Inflammatory macrophage (primary cell): ENCODE data around the gene DNAJC11.
"Not testable (repeated sequence)": the region's sequence is repeated elsewhere in the genome, so short reads cannot be mapped to it uniquely, and the experiment has no call there.

Source experiments
- DNase-seq, 2 donors: peaks; one replicate each; pipeline ENCODE4 v3.0.0-alpha.2; 2020 to 2022

The DNAJC11 gene

DNA sequence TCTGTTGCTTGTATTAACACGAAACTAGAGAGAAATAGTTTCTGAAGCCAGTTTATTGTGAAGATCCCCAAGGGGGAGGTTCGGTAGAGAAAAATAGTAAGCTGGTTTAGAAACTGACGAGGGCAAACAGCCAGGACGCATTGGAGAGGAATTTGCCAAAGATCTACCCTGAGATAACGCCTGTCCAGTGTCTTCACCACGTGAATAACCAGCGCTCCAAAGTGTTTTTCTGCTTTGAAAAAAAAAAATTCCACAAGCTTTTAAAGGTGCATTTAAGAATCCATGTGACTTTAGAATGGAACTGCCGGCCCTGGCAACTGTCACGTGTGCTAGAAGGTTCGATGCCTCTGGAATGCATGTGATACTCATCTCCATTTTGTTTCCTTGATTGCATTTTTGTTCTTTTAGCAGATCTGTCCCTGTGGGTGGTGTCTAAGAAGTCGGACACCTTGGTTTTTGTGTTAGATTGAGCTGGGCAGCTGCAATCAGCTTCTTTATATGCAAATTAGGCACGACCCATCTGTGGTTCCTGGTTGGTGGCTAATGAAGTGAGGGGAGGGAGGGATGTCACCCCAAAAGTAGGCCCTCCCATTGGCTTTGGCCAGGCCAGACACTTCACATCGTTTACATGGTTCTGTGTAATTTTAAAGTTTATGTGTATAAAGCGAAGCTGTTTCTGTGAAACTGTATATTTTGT is 78.2 kb downstream of the DNAJC11 start:
- DNase-seq, result no peak

DNA sequence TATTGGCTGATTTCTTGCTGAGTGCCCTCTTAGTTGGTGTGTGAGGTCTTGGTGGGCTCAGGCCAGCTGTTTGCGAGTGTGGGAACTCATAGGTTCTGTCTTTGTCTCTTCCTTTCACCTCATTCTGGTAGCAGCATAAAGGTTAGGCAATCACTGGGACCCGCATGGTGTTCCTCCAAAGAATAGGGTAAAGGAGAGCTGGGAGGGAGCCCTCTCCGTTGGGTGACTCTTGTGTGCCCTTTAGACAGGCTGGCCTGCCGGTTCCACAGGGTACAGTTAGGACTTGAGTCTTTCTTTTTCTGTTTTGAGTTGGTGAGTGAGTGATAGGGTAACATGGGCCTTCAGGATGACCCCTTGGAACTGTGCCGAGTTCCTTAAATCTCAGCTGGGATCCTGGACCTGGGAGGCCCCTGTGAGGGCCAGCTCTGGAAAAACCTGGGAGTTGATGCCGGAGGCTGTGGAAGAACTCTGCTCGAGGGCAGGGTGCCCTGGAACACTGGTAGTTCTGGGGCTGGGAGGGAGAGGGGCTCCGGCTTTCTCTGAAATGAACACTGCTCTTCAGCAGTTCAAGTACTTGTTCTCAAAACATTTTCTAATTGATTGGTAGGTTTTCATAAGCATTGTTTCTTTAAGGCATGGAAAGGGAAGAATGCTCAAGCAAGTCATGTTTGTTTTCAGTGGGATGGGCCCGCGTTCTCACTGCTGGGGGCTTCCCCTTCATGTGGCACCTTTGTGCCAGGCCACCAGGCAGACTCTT is 79.0 kb downstream of the DNAJC11 start:
- no peak for DNase-seq

DNA sequence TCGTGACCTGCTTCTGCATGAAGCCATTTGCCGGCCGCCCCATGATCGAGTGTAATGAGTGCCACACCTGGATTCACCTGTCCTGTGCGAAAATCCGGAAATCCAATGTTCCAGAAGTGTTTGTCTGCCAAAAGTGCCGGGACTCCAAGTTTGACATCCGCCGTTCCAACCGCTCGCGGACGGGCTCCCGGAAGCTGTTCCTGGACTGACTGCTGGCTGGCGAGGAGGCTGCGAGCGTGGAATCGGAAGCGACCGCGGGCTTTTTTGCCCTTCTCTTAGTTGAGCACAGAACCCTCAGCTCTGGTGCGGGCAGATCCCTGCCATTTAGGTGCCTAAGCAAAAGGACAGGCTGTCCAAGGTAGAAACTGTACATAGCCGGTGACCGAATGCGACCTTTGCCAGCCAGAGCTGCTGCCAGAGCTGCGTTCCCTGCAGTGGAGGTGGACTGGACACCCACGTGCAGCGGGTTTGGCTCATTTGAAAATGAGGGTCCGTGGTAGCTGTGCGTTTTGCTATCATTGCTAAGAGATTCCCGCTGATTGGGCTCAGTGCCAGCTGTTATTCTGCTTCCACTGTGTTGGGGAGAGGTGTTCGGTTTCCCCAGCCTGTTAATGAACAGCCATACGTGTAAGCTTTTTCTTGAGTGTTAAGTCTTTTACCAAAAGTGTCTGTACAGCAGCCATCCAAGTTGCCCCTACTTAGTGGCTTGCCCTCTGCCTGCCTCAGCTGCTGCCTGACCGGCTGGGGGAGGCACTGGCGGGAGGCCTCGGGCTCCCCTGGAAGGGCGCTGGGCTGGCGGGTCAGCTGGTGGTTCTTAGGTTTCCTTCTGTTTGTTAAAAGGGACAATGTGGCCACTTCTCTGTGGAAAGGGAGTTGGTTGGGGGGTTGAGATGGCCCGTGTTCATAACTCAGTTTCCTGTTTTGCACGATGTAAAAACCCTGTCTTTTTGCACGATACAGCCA is 79.9 kb downstream of the DNAJC11 start:
- DNase-seq, result no peak

DNA sequence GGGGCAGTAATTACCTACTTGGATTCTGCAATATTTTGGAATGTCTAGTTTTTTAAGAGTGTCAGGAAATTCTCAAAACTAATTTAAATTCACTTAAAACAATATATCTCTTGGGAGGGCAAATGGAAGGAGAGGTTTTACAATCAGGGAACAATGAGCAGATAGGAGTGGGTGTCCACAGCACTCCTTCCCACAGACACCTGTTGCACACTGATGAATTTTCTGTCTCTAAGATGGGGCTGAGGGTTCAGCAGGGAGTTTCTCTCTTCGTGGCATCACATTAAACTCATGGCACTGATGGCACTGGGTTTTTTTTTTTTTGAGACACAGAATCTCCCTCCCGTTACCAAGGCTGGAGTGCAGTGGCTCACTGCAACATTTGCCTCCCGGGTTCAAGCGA is 82.6 kb downstream of the DNAJC11 start:
- DNase-seq, result no peak

DNA sequence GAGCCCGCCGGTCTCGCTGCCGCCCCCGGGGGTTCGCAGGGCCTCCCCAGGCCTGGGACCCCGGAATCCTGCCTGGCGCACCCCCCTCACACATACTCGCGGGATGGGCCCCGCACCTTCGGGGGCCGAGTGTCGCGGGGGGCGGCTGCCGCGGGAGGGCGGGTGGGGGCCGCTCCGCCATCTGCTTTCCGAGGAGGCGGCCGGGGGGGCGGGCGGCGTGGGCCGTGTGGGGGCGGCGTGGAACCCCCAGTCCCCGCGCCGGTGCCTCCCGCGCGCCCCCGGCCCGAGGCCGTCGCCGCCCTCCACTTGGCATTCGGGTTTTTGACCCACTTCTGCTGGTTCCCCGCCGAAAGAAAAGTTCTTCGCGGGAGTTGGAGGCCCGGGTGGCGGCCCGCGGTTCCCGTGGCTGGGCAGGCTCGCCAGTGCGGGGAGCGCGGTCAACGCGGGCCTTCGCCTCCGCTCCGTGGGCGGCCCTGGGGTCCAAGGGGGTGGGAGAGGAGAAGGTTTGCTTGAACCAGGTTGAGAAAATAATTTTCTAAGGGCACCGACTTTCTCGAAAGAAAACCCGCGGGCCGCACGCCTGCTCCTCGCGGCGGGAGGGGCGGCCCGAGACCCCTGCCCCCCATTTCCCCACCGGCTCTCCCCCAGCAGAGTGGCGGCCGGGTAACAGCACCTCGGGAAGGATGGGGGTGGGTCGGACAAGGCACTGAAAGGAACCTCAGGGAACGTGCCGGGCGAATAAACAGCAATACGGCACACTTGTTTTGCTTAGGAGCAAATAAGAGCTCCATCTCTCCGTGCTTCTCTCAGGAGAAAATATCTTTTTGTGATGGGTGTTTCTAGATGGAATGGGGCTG is 86.5 kb downstream of the DNAJC11 start:
- DNase-seq, result peak in 1 of 2 donors; percentile 4

DNA sequence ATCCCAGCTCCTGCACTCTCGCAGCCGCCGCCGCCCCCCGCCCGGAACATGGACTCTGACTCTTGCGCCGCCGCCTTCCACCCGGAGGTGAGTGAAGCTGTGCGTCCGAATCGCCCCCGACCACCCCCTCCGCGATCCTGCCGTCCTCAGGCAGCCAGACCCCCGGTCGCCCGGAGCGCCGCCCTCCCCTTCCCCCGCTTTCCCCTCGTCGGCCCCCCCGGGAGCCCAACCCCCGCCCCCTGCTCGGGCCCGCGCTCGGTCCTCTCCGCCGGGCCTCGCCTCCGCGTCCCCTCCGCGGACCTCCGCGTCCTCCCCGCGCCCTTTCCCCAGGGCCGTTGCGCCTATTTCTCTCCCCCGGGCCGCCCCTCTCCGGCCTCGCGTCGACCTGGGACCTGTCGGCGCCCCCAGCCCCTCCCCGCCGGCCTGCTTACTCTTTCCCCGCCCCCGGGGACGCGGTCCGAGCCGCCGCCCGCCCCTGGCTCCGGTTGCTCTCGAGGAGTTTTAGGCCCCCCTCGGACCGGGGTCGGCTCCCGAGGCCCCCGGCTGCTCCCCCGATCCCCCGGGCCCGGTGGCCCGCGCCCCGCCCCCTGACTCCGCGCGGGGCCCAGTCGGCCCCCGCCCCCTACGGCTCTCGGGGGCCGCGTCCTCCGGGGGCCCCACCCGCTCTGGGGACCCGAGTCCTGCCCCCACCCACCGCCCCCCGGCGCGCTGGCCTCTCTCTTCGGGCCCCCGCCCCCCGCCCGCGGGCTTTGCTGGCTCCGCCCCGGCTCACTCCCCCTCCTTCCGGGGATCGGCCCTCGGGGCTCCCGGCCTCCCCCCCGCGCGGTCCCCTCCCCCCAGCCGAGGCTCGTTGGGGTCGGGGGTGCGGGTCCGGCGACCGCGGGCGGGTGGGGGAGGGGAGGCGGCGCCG is 87.3 kb downstream of the DNAJC11 start:
- peak in 1 of 2 donors; percentile 19 for DNase-seq

DNA sequence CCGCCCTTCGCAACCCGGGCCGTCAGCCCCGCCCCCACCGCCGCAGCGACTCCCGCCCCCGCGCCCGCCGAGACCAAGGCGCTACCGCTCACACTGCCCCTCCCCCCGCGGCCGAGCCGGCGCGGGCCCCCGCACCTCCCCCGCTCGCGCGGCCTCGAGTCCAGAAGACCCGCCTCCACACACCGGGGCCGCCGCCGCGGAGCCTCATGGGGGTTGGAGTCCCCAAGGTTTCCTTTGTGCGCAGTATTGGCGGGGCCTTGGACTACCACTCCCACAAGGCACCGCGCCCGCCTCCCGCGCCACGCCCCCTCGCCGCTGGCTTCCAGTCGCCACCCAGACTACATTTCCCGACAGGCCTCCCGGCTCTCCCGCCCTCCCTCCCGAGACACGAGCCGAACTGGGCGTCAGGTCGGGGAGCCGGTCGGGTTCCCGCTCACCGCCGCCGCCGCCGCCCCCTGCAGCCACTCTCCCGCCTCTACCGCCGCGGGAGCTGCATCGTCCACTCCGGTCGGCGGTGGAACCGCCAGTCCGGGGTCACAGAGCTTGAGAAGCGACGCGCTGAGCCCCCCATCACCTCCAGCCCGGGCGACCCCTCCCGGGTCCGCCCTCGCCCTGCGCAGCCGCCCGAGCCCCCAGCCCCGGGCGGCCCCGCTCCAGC is 88.1 kb downstream of the DNAJC11 start, which contains the start of gene PHF13:
PHF13 (plus strand) TSS at position 371 of the 658 bp plus-strand sequence. CDS start 336 bp downstream, outside the sequence.
- DNase-seq, result peak; percentile 99

DNA sequence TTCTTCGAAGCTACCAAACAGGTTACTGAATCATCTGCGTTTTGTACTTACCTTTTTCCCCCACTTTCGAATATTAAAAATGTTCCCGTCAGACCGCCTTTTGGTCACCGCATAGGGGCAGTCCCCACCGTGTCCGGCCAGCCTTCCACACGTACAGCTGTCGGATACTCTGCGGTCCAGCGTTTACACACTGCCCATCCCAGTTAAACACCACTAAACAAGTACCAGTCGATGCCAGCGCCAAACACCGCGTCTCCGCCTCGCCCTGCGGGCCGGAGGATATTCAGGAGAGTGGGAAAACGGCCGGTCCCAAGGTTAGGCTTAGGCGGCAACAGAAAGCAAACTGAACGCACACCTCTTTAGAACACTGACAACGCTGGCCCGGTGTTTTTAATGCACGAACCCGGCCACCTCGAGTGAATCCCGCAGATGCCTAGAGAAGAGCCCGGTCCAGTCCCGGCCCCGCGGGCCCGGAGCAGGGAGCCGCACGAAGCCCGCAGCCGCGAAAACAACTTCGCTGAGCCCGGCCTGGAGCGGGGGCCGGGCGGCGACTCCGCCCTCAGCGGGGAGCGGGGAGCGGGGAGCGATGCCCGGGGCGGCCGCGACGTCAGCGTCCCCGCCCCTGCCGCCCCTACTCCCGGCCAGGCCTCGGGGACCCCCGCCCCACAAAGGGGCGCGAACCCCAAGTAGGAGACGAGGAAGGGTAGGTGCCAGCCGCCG is 88.8 kb downstream of the DNAJC11 start:
- DNase-seq, result peak in 1 of 2 donors; percentile 65

DNA sequence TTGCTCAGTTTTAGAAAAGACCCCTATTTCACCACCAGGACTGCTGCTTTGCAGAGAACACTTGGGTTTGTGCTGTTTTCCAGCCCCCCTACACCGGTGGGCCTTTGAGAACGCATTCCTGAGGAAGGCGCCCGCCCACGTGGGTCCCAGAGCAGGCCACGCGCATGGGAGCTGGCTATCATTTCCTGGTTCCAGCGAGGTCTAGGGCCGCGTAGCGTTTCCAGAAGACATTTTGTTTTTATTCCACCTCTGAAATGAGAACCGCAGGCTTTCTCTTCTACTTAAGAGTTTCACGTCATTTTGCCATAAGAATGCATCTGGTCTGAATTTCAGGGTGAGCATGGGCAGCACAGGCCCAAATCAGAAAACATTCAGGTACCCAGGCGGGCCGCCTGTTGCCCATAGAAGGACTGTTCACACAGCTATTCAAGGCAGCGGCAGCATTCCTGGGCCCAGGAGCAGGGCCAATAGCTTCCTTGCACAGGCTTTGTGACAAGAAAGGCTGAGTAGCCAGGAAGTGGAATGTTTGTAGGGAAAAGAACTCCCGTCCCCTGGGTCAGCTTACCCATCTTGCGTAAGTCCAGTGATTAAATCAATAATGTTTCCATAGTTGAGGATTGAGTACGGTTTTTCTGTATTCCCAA is 97.6 kb downstream of the DNAJC11 start:
- peak; percentile 46 to 66 for DNase-seq

DNA sequence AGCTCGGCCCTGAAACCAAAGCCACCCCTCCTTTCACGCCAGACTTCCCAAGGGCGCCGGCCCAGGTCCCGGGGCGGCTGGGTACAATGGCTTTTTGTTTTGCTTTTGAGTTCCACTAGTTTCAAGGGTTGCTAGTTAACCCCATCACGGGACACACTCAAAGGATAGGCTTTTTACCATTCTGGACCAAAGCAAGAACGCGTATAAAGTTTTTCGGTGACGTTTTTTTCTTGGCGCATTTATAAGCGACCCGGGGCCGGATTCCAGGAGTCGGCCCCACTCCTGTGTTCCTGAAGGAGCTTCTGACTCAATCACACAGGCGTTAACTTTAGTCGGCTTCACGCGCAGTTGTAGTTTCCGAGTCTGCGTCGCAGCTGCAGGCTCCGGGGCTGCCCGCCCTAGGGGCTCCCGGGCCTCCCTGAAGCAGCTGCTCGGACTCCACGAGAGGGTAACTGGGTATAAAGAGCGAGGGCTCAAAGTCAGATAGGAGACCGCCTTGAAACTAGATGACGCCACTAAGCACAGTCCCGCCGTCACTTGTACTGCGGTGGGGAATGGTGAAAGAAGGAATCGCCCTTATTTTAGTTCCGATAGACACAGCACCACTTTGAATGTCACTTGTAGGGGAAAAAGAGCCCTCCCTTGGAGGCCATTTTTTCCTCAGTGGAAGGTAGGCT is 98.2 kb downstream of the DNAJC11 start:
- peak; percentile 61 to 73 for DNase-seq

DNA sequence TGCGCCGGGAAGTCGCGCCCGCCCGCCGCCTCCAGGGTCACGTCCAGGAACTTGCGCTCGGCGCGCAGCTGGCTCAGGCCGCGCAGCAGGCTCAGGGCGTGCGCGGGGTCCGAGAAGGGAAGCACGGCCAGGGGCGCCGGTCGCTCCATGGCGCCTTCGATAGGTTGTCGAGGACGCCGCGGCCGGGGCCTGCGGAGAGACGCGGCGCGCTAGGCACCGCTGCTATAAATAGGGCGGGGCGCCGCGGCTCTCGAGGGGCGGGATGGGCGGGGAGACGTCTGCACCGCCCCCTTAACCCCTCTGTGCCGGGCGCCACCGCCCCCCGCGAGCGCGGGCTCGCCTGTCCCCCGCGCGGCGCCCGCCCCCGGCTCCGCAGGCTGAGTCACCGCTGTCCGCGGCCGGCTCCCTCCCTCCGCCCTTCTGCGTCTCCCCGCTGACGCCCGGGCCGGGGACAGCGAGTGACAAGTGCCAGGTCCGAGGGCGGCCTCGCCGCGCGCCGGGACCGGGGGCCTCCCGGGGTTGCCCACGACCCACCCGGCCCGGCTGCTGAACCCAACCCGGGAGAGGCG is 98.9 kb downstream of the DNAJC11 start, which contains the start of gene KLHL21:
KLHL21 (minus strand) TSS at position 201 of the 569 bp plus-strand sequence; CDS start at position 149, 52 bp downstream.
- DNase-seq, result peak; percentile 89 to 95

DNA sequence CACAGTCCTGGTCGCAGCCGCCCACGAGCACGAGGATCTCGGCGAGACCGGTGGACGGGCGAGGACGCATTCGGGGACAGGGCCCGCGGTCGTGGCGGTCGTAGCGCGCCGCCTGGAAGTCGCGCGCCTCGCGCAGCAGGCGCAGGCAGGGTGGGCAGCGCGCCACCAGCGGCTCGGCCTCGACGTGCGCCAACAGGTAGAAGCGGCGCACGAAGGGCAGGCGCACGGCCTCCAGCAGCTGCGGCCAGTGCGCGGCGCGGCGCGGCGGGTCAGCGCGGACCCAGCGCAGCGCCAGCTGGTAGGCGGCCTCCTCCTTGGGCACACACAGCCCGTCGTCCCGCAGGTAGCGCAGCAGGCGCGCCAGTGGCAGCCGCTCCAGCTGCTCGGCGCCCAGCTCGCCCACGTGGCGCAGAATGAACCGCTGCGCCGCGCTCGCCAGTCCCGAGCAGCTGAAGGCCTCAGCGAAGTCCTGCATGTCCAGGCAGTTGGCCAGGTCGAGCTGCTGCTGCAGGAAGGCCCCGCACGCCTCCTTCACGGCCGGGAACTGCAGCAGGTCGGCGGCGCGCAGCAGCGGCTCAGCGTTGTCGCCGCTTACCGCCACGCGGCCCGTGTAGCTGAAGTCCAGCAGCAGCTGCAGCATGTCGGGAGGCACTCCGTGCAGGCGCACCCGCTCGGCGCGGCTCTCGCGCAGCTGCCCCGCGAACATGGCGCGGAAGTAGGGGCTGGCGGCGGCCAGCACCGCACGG is 99.5 kb downstream of the DNAJC11 start:
- DNase-seq, result peak in 1 of 2 donors; percentile 26

DNA sequence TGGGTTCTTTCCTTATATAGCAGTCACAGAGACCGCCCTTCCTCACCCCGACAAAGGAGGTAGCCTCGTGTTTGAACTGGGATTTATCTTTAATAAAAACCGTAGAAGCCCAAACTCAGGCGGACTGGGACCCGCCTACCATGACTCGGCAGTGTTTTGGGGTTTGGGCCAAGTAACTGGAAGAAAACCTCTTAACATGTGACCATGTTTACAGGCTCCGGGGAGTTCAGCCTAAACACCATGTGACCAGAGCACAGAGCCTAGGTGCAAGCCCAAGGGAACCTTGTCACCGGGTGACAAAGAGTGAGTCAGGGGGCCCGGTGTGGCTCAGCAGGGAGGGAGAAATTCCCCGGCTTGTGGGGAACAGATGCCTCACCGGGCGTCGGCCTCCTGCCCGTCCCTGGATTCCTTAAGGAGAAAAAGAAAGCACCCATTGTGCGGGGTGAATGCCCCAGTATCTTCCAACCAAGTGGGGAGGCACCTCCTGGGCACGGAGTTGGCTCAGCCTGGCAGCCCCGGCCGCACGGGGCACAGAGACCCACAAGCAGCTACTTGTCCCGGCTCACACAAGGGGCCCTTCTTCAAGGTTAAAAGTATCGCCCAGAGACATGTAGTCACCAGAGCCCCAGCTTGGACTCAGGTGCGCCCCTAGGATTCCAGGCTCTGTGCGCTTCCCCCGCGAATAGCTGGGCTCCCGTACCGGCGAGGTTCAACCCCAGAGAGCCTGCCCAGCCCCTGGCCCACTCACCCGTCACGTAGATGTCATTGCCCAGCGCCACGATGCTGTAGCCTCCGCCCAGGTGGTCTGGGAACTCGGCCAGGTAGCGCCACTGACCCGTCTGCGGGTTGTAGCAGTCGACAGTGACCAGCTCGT is 100.3 kb downstream of the DNAJC11 start:
- peak; percentile 87 to 91 for DNase-seq

DNA sequence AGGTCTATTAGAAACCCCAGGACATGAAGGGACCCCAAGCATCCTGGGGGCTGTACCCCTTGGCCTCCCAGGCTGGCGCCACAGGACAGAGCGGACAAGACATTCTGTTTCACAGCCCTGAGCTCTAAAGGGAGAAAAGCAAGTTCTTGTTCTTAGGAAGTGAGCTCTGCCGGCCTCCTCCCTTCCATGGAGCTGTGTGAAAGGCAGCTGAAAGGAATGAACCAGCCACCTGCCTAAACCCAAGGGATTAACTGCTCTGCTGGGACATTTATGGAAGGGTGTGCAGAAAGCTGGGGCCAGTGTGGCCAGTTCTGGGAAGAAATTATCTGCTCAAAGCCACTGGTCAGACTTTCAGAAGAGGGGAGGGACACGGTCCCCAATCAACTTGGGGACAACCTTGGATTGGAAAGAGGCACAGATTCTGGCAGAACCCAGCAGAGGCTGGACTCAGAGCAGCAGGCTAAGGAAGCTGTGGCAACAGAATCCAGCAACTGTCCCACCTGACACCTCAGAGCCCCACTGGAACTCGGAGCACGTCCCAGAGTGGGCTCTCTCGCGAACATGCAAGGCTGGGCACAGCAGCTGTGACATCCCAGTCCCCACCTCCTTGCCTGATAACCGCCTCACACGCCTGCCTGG is 101.1 kb downstream of the DNAJC11 start:
- no peak for DNase-seq

DNA sequence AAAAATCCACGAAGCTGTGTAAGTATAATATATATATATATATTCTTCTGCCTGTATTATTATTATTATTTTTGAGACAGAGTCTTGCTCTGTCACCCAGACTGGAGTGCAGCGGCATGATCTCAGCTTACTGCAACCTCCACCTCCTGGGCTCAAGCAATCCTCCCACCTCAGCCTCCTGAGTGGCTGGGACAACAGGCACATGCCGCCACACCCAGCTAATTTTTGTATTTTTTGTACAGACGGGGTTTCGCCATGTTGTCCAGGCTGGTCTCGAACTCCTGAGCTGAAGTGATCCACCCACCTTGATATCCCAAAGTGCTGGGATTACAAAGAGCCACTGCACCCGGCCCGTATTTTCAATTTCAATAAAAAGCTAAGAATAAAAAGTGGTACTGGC is 101.6 kb downstream of the DNAJC11 start:
- not testable (repeated sequence) for DNase-seq
